Measurements from ENCODE around the gene CD69.
"Not testable (repeated sequence)": the region's sequence is repeated elsewhere in the genome, so short reads cannot be mapped to it uniquely, and the experiment has no call there.

Gene CD69

DNA sequence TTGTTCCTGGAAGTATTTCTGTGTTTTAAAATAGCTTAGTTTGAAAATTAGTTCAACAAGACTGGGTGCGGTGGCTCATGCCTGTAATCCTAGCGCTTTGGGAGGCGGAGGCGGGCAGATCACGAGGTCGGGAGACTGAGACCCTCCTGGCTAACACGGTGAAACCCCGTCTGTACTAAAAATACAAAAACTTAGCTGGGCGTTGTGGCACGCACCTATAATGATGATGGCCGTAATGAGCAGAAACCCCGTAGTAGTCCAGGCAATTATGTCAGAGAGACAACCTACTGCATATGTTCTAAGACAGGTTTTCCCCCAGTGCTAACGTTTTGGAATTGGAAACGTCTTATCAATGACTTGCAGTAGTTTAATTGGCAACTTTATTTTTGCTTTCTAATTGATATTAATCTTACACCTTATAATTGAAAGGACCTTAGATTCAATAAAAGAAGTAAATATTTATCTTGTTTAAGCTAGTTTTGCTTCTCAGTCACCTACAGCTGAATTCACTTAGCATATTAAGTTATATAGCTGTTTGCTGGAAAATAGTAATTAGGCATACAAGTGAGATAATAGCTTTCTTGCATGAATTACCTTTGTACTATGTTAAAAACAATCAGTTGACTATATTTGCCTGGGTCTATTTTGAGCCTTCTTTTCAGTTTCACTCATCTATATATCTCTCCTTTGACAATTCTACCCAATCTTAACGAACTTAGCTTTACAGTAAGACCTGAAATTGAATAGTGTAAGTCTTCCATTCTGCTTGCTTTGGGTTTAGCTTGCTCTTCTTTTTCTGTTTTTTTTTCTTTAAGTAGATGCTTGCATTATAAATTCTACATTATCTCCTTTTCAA, 43.4 kb downstream of the CD69 start:
- DNase-seq (ENCODE audit: low read depth): no peak

GRCh38 chr12:9713032-9713558, 47.6 kb downstream of the CD69 start:
- not testable (repeated sequence) for DNase-seq (ENCODE audit: low read depth)

DNA sequence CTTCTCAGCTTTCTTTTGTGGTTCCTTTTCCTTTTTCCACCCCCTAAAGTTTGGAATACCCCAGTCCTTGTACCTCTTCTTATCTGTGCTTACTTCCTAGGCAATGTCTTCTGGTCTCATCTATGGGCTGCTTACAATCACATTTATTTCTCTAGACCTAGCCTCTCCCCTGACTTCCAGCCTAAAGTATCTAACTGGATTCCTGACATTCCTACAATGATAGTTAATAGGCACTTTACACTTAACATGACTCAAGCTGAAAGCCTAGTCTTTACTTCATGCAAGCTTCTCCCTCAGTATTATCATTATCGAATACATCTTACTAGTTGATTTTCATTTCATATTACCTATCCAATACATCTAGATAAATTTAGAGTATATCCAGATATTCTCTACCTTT, 49.0 kb downstream of the CD69 start:
- DNase-seq (ENCODE audit: low read depth): no peak

GRCh38 chr12:9710584-9711375, 49.9 kb downstream of the CD69 start:
- DNase-seq (ENCODE audit: low read depth): no peak

DNA sequence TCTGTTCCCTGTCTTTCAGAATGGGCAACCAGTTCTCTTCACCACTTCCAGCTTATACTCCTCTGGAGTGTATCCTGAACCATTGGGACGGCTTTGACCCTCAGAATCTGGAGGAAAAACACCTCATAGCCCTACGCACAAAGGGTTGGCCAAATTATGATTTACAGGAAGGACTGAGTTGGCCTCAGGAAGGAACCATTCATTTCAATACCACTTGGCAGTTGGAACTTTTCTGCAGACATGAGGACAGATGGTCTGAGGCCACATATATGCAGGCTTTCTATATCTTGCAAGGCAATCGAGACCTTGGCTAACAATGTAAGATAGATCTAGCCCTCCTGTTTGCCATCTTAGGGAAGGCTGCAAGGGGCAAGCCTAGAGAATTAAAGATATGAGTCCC, 51.8 kb downstream of the CD69 start:
- DNase-seq (ENCODE audit: low read depth): no peak

DNA sequence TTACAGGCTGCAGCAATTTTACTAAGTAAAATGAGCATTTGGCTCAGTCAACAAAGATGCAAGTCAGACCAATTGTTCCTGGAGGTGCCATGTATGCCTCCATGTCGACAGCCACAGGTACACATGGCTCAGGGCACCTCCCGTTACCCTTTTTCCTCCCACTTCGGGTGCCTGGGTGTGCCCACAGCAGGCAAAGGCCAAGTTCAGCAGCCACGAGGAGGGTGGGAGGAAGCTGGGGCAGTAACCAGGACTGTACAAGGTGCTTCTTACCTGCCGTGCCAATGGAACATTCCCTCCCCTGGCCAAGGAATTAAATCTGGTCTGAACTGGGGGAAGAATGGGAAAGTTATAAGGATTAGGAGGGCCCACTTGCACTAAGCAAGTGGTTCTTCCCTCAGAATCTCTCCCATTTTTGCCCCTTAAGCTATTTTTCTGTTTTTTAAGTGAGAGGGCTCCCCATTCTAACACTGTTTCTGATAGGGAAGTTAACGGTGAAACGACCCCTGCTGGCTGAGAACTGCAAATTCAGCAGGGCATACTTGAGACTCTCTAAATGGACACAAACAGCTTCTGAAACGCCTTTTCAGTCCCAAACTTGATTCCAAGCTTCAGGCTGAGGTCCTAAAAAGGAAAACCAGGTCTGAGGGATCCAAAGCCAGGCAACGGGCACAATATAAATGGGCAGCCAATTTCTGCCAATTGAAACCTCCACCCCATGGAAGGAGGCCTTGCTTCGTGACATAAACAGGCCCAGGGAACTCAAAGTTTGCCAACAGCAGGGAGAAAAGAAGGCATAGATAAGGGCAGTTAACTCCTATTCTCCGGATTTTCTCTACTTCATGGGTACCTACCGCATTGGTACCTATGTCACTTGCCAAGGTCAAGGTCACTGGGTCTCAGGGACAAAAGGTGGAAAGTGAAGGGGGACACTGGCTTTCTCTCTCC, 52.6 kb downstream of the CD69 start:
- DNase-seq (ENCODE audit: low read depth): peak; percentile 56

- no peak for DNase-seq (ENCODE audit: low read depth)
Measured at GRCh38 chr12:9707356-9707755, 53.3 kb downstream of the CD69 start.

DNA sequence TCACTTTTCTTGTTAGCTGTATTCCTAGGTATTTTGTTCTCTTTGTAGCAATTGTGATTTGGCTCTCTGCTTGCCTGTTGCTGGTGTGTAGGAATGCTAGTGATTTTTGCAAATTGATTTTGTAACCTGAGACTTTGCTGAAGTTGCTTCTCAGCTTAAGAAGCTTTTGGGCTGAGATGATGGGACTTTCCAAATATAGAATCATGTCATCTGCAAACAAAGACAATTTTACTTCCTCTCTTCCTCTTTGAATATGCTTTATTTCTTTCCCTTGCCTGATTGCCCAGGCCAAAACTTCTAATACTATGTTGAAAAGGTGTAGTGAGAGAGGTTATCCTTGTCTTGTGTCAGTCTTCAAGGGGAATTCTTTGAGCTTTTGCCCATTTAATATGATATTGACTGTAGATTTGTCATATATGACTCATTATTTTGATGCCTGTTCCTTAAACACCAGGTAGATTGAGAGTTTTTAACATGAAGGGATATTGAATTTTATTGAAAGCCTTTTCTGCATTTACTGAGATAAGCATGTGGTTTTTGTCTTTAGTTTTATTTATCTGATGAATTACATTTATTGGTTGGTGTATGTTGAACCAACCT, 54.5 kb downstream of the CD69 start:
- no peak for DNase-seq (ENCODE audit: low read depth)

GRCh38 chr12:9704561-9704960, 56.1 kb downstream of the CD69 start:
- not testable (repeated sequence) for DNase-seq (ENCODE audit: low read depth)
